OCI-LY7 (cell line): ENCODE results near the gene GOSR2. TPM values are rescaled to one million over a fixed set of nuclear protein-coding genes. Genes with fewer than 3 reads are reported as not detected.
"Not testable (repeated sequence)": the region's sequence is repeated elsewhere in the genome, so short reads cannot be mapped to it uniquely, and the experiment has no call there.

ENCODE experiments used
- BruUV-seq: library from RNA; stranded (reverse); fragments of 400-500 nt; replicated peaks from 2 replicates; lab custom pipeline; 2021; lab: Mats Ljungman, UMichigan
- CTCF ChIA-PET: fragments of 300-600 bp; sonication (Branson Sonifier 250); formaldehyde crosslinking; loops from one replicate; lab custom pipeline; 2022; ENCODE audit warnings: antibody characterized with exemption; ENCODE audit not compliant: unreplicated experiment; lab: Charles Lee
- POLR2A ChIA-PET: fragments of 300-600 bp; sonication (Branson Sonifier 250); formaldehyde crosslinking; loops from one replicate; lab custom pipeline; 2022; ENCODE audit warnings: antibody characterized with exemption; lab: Charles Lee
- DNase-seq: peaks from one replicate; pipeline ENCODE4 v3.0.0-alpha.2; 2015; ENCODE audit warnings: low spot score
- H2AFZ ChIP-seq: fragments of 200-600 bp; sonication (generic), shearing (Covaris generic); 2 replicates; pipeline ENCODE4 v1.6.1; 2014; ENCODE audit warnings: mild to moderate bottlenecking, antibody characterized with exemption, low read length, moderate library complexity
- H3K27ac ChIP-seq: fragments of 200-600 bp; sonication (generic); 2 replicates; pipeline ENCODE4 v1.5.1; 2014; ENCODE audit warnings: mixed run types, low read depth, mild to moderate bottlenecking, moderate library complexity, low read length, inconsistent platforms; ENCODE audit not compliant: poor library complexity, severe bottlenecking
- H3K36me3 ChIP-seq: fragments of 200-600 bp; sonication (generic); 2 replicates; pipeline ENCODE4 v1.6.1; 2014; ENCODE audit warnings: mild to moderate bottlenecking, antibody characterized with exemption, low read length, moderate library complexity, mixed read lengths; ENCODE audit not compliant: insufficient read depth
- H3K4me1 ChIP-seq: fragments of 200-600 bp; sonication (generic); 2 replicates; pipeline ENCODE4 v1.5.1; 2014; ENCODE audit warnings: mild to moderate bottlenecking, low read length; ENCODE audit not compliant: insufficient read depth, poor library complexity, severe bottlenecking
- H3K4me2 ChIP-seq: fragments of 200-600 bp; sonication (generic); 2 replicates; pipeline ENCODE4 v1.6.1; 2014; ENCODE audit warnings: mild to moderate bottlenecking, low read length
- H3K4me3 ChIP-seq: fragments of 200-600 bp; sonication (generic); 2 replicates; pipeline ENCODE4 v1.5.1; 2014; ENCODE audit warnings: mild to moderate bottlenecking, low read depth, low read length; ENCODE audit not compliant: poor library complexity, severe bottlenecking
- H3K79me2 ChIP-seq: fragments of 200-600 bp; sonication (generic); 2 replicates; pipeline ENCODE4 v1.6.1; 2016; ENCODE audit warnings: low read depth, mild to moderate bottlenecking, low read length, moderate library complexity, mixed read lengths; ENCODE audit not compliant: insufficient read depth
- H3K9me2 ChIP-seq: fragments of 200-600 bp; sonication (generic); 2 replicates; pipeline ENCODE4 v1.6.1; 2016; ENCODE audit warnings: mild to moderate bottlenecking, low read length, mixed read lengths; ENCODE audit not compliant: insufficient read depth
- H3K9me3 ChIP-seq: fragments of 200-600 bp; sonication (generic); 2 replicates; pipeline ENCODE4 v1.6.1; 2014; ENCODE audit warnings: mild to moderate bottlenecking, mixed run types, low read length, mixed read lengths
- H4K20me1 ChIP-seq: fragments of 200-600 bp; sonication (generic); 2 replicates; pipeline ENCODE4 v1.6.1; 2014; ENCODE audit warnings: mild to moderate bottlenecking, antibody characterized with exemption, low read length, moderate library complexity, mixed read lengths; ENCODE audit not compliant: insufficient read depth
- CTCF ChIP-seq: fragments of 200-600 bp; sonication (generic); conservative IDR thresholded peaks from 2 replicates; pipeline ENCODE4 v1.5.1; 2014; ENCODE audit warnings: mild to moderate bottlenecking, antibody characterized with exemption, low read length, moderate library complexity, mixed read lengths
- EZH2phosphoT487 ChIP-seq: fragments of 200-600 bp; sonication (generic); IDR thresholded peaks from 2 replicates; pipeline ENCODE4 v1.6.1; 2018; ENCODE audit warnings: low read depth, borderline replicate concordance, mild to moderate bottlenecking, mixed run types, antibody characterized with exemption, low read length, moderate library complexity, mixed read lengths
- intact Hi-C: fragments of 100-400 bp; cut with micrococcal nuclease; formaldehyde crosslinking; loops from one replicate; pipeline ENCODE4 v1.10.0; 2022; ENCODE audit not compliant: unreplicated experiment
- total RNA-seq, 2 experiments: library from RNA; depleted of rRNA in 1 of 2; stranded (reverse); fragments of >200 nt in 1 of 2; shearing (Covaris generic) in 1 of 2; gene quantifications; 2 replicates each; pipeline ENCODE4 v1.2.3, GENCODE V29; 2014 to 2022

The GOSR2 gene
- total RNA-seq, 2 experiments from 2014 or later = 46.5 to 62.8 TPM

- DNase-seq = no peak
- Histone ChIP-seq H2AFZ (no peak overlapping the region), H4K20me1 (no peaks in the 10 kb centered on the region), H3K9me3 (no peaks in the 10 kb centered on the region), H3K4me2 (no peak overlapping the region), H3K9me2 (no peaks in the 10 kb centered on the region), H3K4me3 (no peak overlapping the region), H3K27ac (no peak overlapping the region), H3K79me2 (no peaks in the 10 kb centered on the region), H3K4me1 (no peaks in the 10 kb centered on the region), H3K36me3 (no peaks in the 10 kb centered on the region)
- BruUV-seq = no TSS peak
- ChIA-PET CTCF (no interaction called here), POLR2A (no interaction called here)
- TF ChIP-seq CTCF (no peak), EZH2phosphoT487 (no peak)
- intact Hi-C loops = no loop called here
These were observed 29.2 kb downstream of the GOSR2 start for GRCh38 chr17:46952115-46952514.

GRCh38 chr17:46953191-46953590 is 30.2 kb downstream of the GOSR2 start:
- H3K9me3 ChIP-seq, DNase-seq, BruUV-seq, H3K4me1 ChIP-seq, H3K36me3 ChIP-seq, H3K4me2 ChIP-seq, H4K20me1 ChIP-seq, H3K27ac ChIP-seq, H3K9me2 ChIP-seq, POLR2A ChIA-PET, H2AFZ ChIP-seq, H3K79me2 ChIP-seq, CTCF ChIA-PET, H3K4me3 ChIP-seq, intact Hi-C loops: not testable (repeated sequence)

GRCh38 chr17:46958041-46958591 is 35.2 kb downstream of the GOSR2 start:
- no peaks in the 10 kb centered on the region for H4K20me1 ChIP-seq
- CTCF ChIA-PET = no interaction called here
- peaks cover 6% of the 10 kb centered on the region for H3K4me1 ChIP-seq
- no peak overlapping the region for H3K27ac ChIP-seq
- BruUV-seq = no TSS peak
- DNase-seq = no peak
- H2AFZ ChIP-seq = no peak overlapping the region
- no peaks in the 10 kb centered on the region for H3K36me3 ChIP-seq
- intact Hi-C loops = no loop called here
- no peaks in the 10 kb centered on the region for H3K9me3 ChIP-seq
- no peak overlapping the region for H3K4me2 ChIP-seq
- H3K9me2 ChIP-seq = no peaks in the 10 kb centered on the region
- no peak for TF ChIP-seq EZH2phosphoT487
- TF ChIP-seq CTCF = no peak
- H3K4me3 ChIP-seq = no peak overlapping the region
- POLR2A ChIA-PET = no interaction called here
- no peaks in the 10 kb centered on the region for H3K79me2 ChIP-seq
